Esophagus (tissue), 2 donors: ENCODE results near the gene ETS1. TPM values are rescaled to one million over a fixed set of nuclear protein-coding genes. Genes with fewer than 3 reads are reported as not detected.
"Not testable (repeated sequence)": the region's sequence is repeated elsewhere in the genome, so short reads cannot be mapped to it uniquely, and the experiment has no call there.

Experiments
- H3K27ac ChIP-seq, 2 donors: one replicate each; pipeline ENCODE4 v1.5.1; 2013; ENCODE audit warnings: low read depth in 2 of 2, mild to moderate bottlenecking in 2 of 2, inconsistent platforms in 1 of 2, low read length in 1 of 2, moderate library complexity in 1 of 2
- H3K27me3 ChIP-seq, 2 donors: one replicate each; pipeline ENCODE4 v1.6.1; 2013; ENCODE audit warnings: low read length in 2 of 2, control low read depth in 1 of 2, mild to moderate bottlenecking in 1 of 2; ENCODE audit not compliant: insufficient read depth in 2 of 2, control insufficient read depth in 1 of 2
- H3K36me3 ChIP-seq, 2 donors: one replicate each; pipeline ENCODE4 v1.6.1; 2013; ENCODE audit warnings: low read length in 1 of 2; ENCODE audit not compliant: control insufficient read depth in 2 of 2, insufficient read depth in 2 of 2
- H3K4me1 ChIP-seq, 2 donors: one replicate each; pipeline ENCODE4 v1.6.1; 2013; ENCODE audit warnings: low read length in 1 of 2; ENCODE audit not compliant: control insufficient read depth in 2 of 2, insufficient read depth in 2 of 2
- H3K4me3 ChIP-seq, 2 donors: one replicate each; pipeline ENCODE4 v1.5.1; 2013; ENCODE audit warnings: low read length in 2 of 2, mild to moderate bottlenecking in 2 of 2, low read depth in 1 of 2, moderate library complexity in 1 of 2
- H3K9me3 ChIP-seq, 2 donors: one replicate each; pipeline ENCODE4 v1.6.1; 2013; ENCODE audit warnings: mild to moderate bottlenecking in 2 of 2, low read depth in 1 of 2, low read length in 1 of 2, moderate library complexity in 1 of 2; ENCODE audit not compliant: control insufficient read depth in 2 of 2, insufficient read depth in 1 of 2
- WGBS, 2 donors: extraction: QIAGEN DNeasy Blood & Tissue Kit; methylation state at CpG; one replicate each; pipeline ENCODE4 v1.1.7; 2013; 5-methylcytosine and 5-hydroxymethylcytosine counted together
- polyA plus RNA-seq, 2 donors: library from polyadenylated mRNA; stranded (reverse); fragments of 200-250 nt; gene quantifications; one replicate each; pipeline ENCODE4 v1.2.3, GENCODE V29; 2013
- donor health status: healthy with polysubstance abuse.
- donor health status: Bipolar disorder and iron deficiency.

Gene ETS1
- polyA plus RNA-seq, 2 donors = 3.0 to 3.9 TPM

- WGBS, 2 donors = 73 to 88% methylated on average over 21 of the region's 21 CpGs
- H3K27me3 ChIP-seq = no peaks in the 10 kb centered on the region
- H3K4me1 ChIP-seq = peaks cover 5 to 6% of the 10 kb centered on the region in 2 donors
- no peak overlapping the region for H3K4me3 ChIP-seq
- no peaks in the 10 kb centered on the region for H3K36me3 ChIP-seq
- H3K27ac ChIP-seq = no peak overlapping the region
- no peaks in the 10 kb centered on the region for H3K9me3 ChIP-seq
These were observed 136.3 kb downstream of the ETS1 start for GRCh38 chr11:128450882-128451651.

- 74 to 93% methylated on average over 4 of the region's 4 CpGs for WGBS, 2 donors
- H3K27me3 ChIP-seq, H3K9me3 ChIP-seq: not testable (repeated sequence)
These were observed 136.9 kb downstream of the ETS1 start for GRCh38 chr11:128450425-128450824.

GRCh38 chr11:128448981-128449713 lies 138.2 kb downstream of the ETS1 start:
- Histone ChIP-seq H3K36me3 (no peaks in the 10 kb centered on the region), H3K27ac (no peak overlapping the region), H3K9me3 (no peaks in the 10 kb centered on the region), H3K27me3 (no peaks in the 10 kb centered on the region), H3K4me3 (no peak overlapping the region), H3K4me1 (peaks cover 5 to 6% of the 10 kb centered on the region in 2 donors)
- 78 to 79% methylated on average over 3 of the region's 3 CpGs for WGBS, 2 donors

More at GRCh38 chr11:128450425-128450824, 136.9 kb downstream of the ETS1 start:
- H3K4me3 ChIP-seq, H3K4me1 ChIP-seq, H3K27ac ChIP-seq, H3K36me3 ChIP-seq: not testable (repeated sequence)

GRCh38 chr11:128448200-128448886 lies 139.0 kb downstream of the ETS1 start:
- Histone ChIP-seq H3K27ac (no peak overlapping the region), H3K27me3 (no peaks in the 10 kb centered on the region), H3K36me3 (no peaks in the 10 kb centered on the region), H3K9me3 (no peaks in the 10 kb centered on the region), H3K4me3 (no peak overlapping the region), H3K4me1 (peaks cover 3 to 4% of the 10 kb centered on the region in 2 donors)
- WGBS, 2 donors = 50 to 60% methylated on average over 7 of the region's 7 CpGs

- no peaks in the 10 kb centered on the region for H3K36me3 ChIP-seq
- no peaks in the 10 kb centered on the region for H3K9me3 ChIP-seq
- 80 to 86% methylated on average over 4 of the region's 4 CpGs for WGBS, 2 donors
- H3K4me3 ChIP-seq = no peak overlapping the region
- H3K27ac ChIP-seq = no peak overlapping the region
- no peaks in the 10 kb centered on the region for H3K27me3 ChIP-seq
- H3K4me1 ChIP-seq = peaks cover 2 to 3% of the 10 kb centered on the region in 2 donors
These were observed 140.1 kb downstream of the ETS1 start for GRCh38 chr11:128447233-128447632.

GRCh38 chr11:128445921-128446320 lies 141.4 kb downstream of the ETS1 start:
- H3K9me3 ChIP-seq, H3K4me1 ChIP-seq, H3K36me3 ChIP-seq, H3K4me3 ChIP-seq, H3K27ac ChIP-seq, H3K27me3 ChIP-seq: not testable (repeated sequence)
- WGBS, 2 donors = 92 to 100% methylated on average over 1 of the region's 1 CpG

- Histone ChIP-seq H3K9me3 (no peaks in the 10 kb centered on the region), H3K4me3 (no peak overlapping the region), H3K27ac (no peak overlapping the region), H3K27me3 (no peaks in the 10 kb centered on the region), H3K4me1 (no peaks in the 10 kb centered on the region), H3K36me3 (no peaks in the 10 kb centered on the region)
- 63 to 79% methylated on average over 2 of the region's 2 CpGs for WGBS, 2 donors
These were observed 150.2 kb downstream of the ETS1 start for GRCh38 chr11:128437136-128437535.

GRCh38 chr11:128434818-128435217 lies 152.5 kb downstream of the ETS1 start:
- no peaks in the 10 kb centered on the region for H3K4me1 ChIP-seq
- 78 to 86% methylated on average over 3 of the region's 3 CpGs for WGBS, 2 donors
- no peaks in the 10 kb centered on the region for H3K27me3 ChIP-seq
- no peak overlapping the region for H3K27ac ChIP-seq
- H3K36me3 ChIP-seq = no peaks in the 10 kb centered on the region
- H3K4me3 ChIP-seq = no peak overlapping the region
- H3K9me3 ChIP-seq = no peaks in the 10 kb centered on the region

GRCh38 chr11:128434411-128434810 lies 152.9 kb downstream of the ETS1 start:
- Histone ChIP-seq H3K27ac (no peak overlapping the region), H3K36me3 (no peaks in the 10 kb centered on the region), H3K4me3 (no peak overlapping the region), H3K4me1 (no peaks in the 10 kb centered on the region), H3K27me3 (no peaks in the 10 kb centered on the region), H3K9me3 (no peaks in the 10 kb centered on the region)
- 80 to 89% methylated on average over 4 of the region's 4 CpGs for WGBS, 2 donors
